ENCODE results near the gene GIPC2.
"Not testable (repeated sequence)": the region's sequence is repeated elsewhere in the genome, so short reads cannot be mapped to it uniquely, and the experiment has no call there.

Gene GIPC2

GRCh38 chr1:78101051-78101450, 55.3 kb downstream of the GIPC2 start:
- no peak for DNase-seq

GRCh38 chr1:78101514-78101913, 55.7 kb downstream of the GIPC2 start:
- DNase-seq: no peak

- no peak for DNase-seq
Observed at GRCh38 chr1:78102082-78102481, 56.3 kb downstream of the GIPC2 start.

GRCh38 chr1:78102916-78103315, 57.1 kb downstream of the GIPC2 start:
- no peak for DNase-seq

- DNase-seq: no peak
Observed at GRCh38 chr1:78104322-78104721, 58.6 kb downstream of the GIPC2 start.

GRCh38 chr1:78109659-78110058, 63.9 kb downstream of the GIPC2 start:
- not testable (repeated sequence) for DNase-seq

- DNase-seq: no peak
Observed at GRCh38 chr1:78113156-78113916, 67.6 kb downstream of the GIPC2 start.

GRCh38 chr1:78114034-78114956, 68.5 kb downstream of the GIPC2 start:
- DNase-seq: peak; percentile 32 to 35

- not testable (repeated sequence) for DNase-seq
Observed at GRCh38 chr1:78120485-78120884, 74.7 kb downstream of the GIPC2 start.

GRCh38 chr1:78121710-78122109, 75.9 kb downstream of the GIPC2 start:
- no peak for DNase-seq

- no peak for DNase-seq
Observed at GRCh38 chr1:78122389-78122788, 76.6 kb downstream of the GIPC2 start.

- DNase-seq: no peak
Observed at GRCh38 chr1:78126506-78126905, 80.7 kb downstream of the GIPC2 start.

- no peak for DNase-seq
Observed at GRCh38 chr1:78132174-78132947, 86.6 kb downstream of the GIPC2 start.

- DNase-seq: no peak
Observed at GRCh38 chr1:78132948-78133322, 87.2 kb downstream of the GIPC2 start.

- no peak for DNase-seq
Observed at GRCh38 chr1:78136680-78137079, 90.9 kb downstream of the GIPC2 start.

GRCh38 chr1:78141531-78142231, 95.9 kb downstream of the GIPC2 start:
- DNase-seq: no peak

GRCh38 chr1:78142736-78143135, 97.0 kb downstream of the GIPC2 start:
- no peak for DNase-seq

- DNase-seq: no peak
Observed at GRCh38 chr1:78143152-78143551, 97.4 kb downstream of the GIPC2 start.

GRCh38 chr1:78143673-78144072, 97.9 kb downstream of the GIPC2 start:
- no peak for DNase-seq

- peak in 1 of 2 experiments; percentile 6 for DNase-seq
Observed at GRCh38 chr1:78145105-78145580, 99.4 kb downstream of the GIPC2 start.

GRCh38 chr1:78146205-78146771, 100.5 kb downstream of the GIPC2 start:
- DNase-seq: no peak

- DNase-seq: no peak
Observed at GRCh38 chr1:78147031-78147430, 101.3 kb downstream of the GIPC2 start.

Measured in activated CD4-positive, alpha-beta T cell treated with anti-CD3 and anti-CD28 coated beads, Interleukin-2, amount 50 U/mL, for 4 hours (primary cell).